ENCODE results near the gene RPS19BP1. TPM values are rescaled to one million over a fixed set of nuclear protein-coding genes. Genes with fewer than 3 reads are reported as not detected.

RPS19BP1 gene
- polyA plus RNA-seq, 1 of the 3 experiments (the other 2 are of a cell fraction): 97.2 TPM

DNA sequence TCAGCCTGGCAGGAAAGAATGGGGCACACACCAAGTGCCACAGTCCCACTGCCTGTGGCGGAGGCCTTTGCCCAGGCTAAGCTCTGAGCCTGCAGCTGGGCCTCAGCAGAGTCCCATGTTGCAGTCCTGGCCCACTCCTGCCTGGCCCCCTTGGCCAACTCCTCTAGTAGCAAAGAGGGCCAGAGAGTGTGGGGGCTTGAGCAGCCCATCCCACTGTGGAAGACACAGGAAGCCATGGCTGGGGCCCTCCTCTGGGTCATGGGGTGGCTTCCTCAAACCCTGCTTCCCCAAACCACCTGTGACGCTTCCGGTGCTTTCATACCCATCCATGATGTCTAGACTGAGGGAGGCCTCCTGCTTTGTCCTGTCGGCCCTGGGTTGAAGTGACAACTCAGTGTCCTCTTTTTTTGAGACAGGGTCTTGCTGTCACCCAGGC, 5.8 kb downstream of the RPS19BP1 start:
- 100% methylated on average over 1 of the region's 4 CpGs for WGBS (ENCODE audit: low lambda C conversion rate)
- Histone ChIP-seq H3K79me2 (ENCODE audit: insufficient read depth) (peaks cover 38% of the 10 kb centered on the region), H4K20me1 (ENCODE audit: insufficient read depth) (peaks cover 58% of the 10 kb centered on the region), H3K36me3 (replicated peaks in 1 of 2; ENCODE audit: control insufficient read depth in 1 of 2, insufficient read depth in 2 of 2, low read length in 1 of 2) (peaks cover 7 to 23% of the 10 kb centered on the region in 2 experiments), H3K4me3 (ENCODE audit: low read depth in 2 of 2, low read length in 1 of 2) (no peak overlapping the region), H3K4me1 (ENCODE audit: control insufficient read depth in 1 of 2, insufficient read depth in 2 of 2, low read depth in 1 of 2, low read length in 1 of 2) (peaks cover 4 to 38% of the 10 kb centered on the region in 2 experiments; a peak in 2 of 4 replicates), H3K9me3 (no peaks in the 10 kb centered on the region), H3K27ac (ENCODE audit: low read depth in 2 of 2, low read length in 1 of 2) (no peak overlapping the region), H3K4me2 (no peak overlapping the region), H3F3A (replicated peaks; ENCODE audit: insufficient read depth) (peaks cover 25% of the 10 kb centered on the region), H2AFZ (ENCODE audit: low read depth) (no peak overlapping the region), H3K9me2 (no peaks in the 10 kb centered on the region), H3K9ac (no peak overlapping the region), H3K27me3 (ENCODE audit: insufficient read depth) (no peaks in the 10 kb centered on the region)
- no peak for TF ChIP-seq SIN3A (IDR thresholded peaks at IDR 0.05; ENCODE audit: borderline replicate concordance, low read depth, low read length)
- CTCF ChIA-PET: interaction anchor here (1.2 kb wide), 1 partner anchor 31 kb away, joined by 3 read pairs; no protein-coding TSS in a partner anchor
- POLR2A ChIA-PET: no interaction called here
- no peak for DNase-seq

DNA sequence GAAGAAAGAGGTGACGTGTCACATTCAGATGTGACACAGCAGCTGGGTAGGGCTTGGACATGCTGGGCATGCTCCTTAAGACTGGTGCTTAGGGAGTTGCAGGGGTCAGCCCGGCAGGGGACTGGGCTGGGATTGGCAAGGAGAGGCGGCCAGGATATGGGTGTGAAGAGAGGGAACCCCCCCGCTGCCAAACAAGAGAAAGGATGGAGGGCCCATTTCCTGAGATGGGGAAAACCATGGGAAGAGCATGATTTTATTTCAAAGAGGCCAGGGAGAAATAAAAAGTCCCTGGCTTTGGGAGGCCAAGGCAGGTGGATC, 6.9 kb downstream of the RPS19BP1 start:
- no peaks in the 10 kb centered on the region for H3K27me3 ChIP-seq (ENCODE audit: insufficient read depth)
- H3K4me3 ChIP-seq (ENCODE audit: low read depth in 2 of 2, low read length in 1 of 2): no peak overlapping the region
- no peak overlapping the region for H3K27ac ChIP-seq (ENCODE audit: low read depth in 2 of 2, low read length in 1 of 2)
- H3K9me3 ChIP-seq: no peaks in the 10 kb centered on the region
- no peak for TF ChIP-seq GABPA (IDR thresholded peaks at IDR 0.05; ENCODE audit: low read depth)
- TF ChIP-seq, protein P1, sequence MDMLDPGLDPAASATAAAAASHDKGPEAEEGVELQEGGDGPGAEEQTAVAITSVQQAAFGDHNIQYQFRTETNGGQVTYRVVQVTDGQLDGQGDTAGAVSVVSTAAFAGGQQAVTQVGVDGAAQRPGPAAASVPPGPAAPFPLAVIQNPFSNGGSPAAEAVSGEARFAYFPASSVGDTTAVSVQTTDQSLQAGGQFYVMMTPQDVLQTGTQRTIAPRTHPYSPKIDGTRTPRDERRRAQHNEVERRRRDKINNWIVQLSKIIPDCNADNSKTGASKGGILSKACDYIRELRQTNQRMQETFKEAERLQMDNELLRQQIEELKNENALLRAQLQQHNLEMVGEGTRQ (IDR thresholded peaks at IDR 0.05; ENCODE audit: borderline replicate concordance, low read depth, low read length): no peak
- no peak for TF ChIP-seq TCF12 (IDR thresholded peaks at IDR 0.05)
- no peak for TF ChIP-seq GATA2 (CRISPR knock-in tag; IDR thresholded peaks at IDR 0.05)
- TF ChIP-seq MEF2A (IDR thresholded peaks at IDR 0.05; ENCODE audit: borderline replicate concordance, low read depth): no peak
- TF ChIP-seq SIN3A (IDR thresholded peaks at IDR 0.05; ENCODE audit: borderline replicate concordance, low read depth, low read length): no peak
- TF ChIP-seq, protein P2, sequence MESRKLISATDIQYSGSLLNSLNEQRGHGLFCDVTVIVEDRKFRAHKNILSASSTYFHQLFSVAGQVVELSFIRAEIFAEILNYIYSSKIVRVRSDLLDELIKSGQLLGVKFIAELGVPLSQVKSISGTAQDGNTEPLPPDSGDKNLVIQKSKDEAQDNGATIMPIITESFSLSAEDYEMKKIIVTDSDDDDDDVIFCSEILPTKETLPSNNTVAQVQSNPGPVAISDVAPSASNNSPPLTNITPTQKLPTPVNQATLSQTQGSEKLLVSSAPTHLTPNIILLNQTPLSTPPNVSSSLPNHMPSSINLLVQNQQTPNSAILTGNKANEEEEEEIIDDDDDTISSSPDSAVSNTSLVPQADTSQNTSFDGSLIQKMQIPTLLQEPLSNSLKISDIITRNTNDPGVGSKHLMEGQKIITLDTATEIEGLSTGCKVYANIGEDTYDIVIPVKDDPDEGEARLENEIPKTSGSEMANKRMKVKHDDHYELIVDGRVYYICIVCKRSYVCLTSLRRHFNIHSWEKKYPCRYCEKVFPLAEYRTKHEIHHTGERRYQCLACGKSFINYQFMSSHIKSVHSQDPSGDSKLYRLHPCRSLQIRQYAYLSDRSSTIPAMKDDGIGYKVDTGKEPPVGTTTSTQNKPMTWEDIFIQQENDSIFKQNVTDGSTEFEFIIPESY (IDR thresholded peaks at IDR 0.05; ENCODE audit: borderline replicate concordance, low read depth): no peak
- no peak for TF ChIP-seq RFX5 (IDR thresholded peaks at IDR 0.05; ENCODE audit: low read length)
- no peak for TF ChIP-seq TEAD4 (IDR thresholded peaks at IDR 0.05; ENCODE audit: borderline replicate concordance, insufficient read depth)
- TF ChIP-seq, protein P3, sequence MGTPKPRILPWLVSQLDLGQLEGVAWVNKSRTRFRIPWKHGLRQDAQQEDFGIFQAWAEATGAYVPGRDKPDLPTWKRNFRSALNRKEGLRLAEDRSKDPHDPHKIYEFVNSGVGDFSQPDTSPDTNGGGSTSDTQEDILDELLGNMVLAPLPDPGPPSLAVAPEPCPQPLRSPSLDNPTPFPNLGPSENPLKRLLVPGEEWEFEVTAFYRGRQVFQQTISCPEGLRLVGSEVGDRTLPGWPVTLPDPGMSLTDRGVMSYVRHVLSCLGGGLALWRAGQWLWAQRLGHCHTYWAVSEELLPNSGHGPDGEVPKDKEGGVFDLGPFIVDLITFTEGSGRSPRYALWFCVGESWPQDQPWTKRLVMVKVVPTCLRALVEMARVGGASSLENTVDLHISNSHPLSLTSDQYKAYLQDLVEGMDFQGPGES (IDR thresholded peaks at IDR 0.05; ENCODE audit: low read depth, low read length): no peak
- peaks cover 67% of the 10 kb centered on the region for H4K20me1 ChIP-seq (ENCODE audit: insufficient read depth)
- peaks cover 25% of the 10 kb centered on the region for H3F3A ChIP-seq (replicated peaks; ENCODE audit: insufficient read depth)
- H3K36me3 ChIP-seq (replicated peaks in 1 of 2; ENCODE audit: control insufficient read depth in 1 of 2, insufficient read depth in 2 of 2, low read length in 1 of 2): peaks cover 14 to 25% of the 10 kb centered on the region in 2 experiments
- no peak overlapping the region for H3K4me2 ChIP-seq
- 100% methylated on average over 2 of the region's 4 CpGs for WGBS (ENCODE audit: low lambda C conversion rate)
- H3K4me1 ChIP-seq (ENCODE audit: control insufficient read depth in 1 of 2, insufficient read depth in 2 of 2, low read depth in 1 of 2, low read length in 1 of 2): peaks cover 4 to 29% of the 10 kb centered on the region in 2 experiments; a peak in 2 of 4 replicates
- peaks cover 38% of the 10 kb centered on the region for H3K79me2 ChIP-seq (ENCODE audit: insufficient read depth)
- DNase-seq: no peak
- CTCF ChIA-PET: no interaction called here
- no peak overlapping the region for H2AFZ ChIP-seq (ENCODE audit: low read depth)
- no peak overlapping the region for H3K9ac ChIP-seq
- no peaks in the 10 kb centered on the region for H3K9me2 ChIP-seq
- POLR2A ChIA-PET: interaction anchor here (0.7 kb wide), 1 partner anchor 158 kb away, joined by 3 read pairs; no protein-coding TSS in a partner anchor

Data from SK-N-SH (cell line).